GM19025 (cell line): ENCODE measurements around the gene FARS2.
A peak's percentile ranks its signal among the peaks of the same experiment; 100 is the strongest.

ENCODE experiments used
- ATAC-seq: cut with Tn5 transposase; IDR thresholded peaks from one replicate; pipeline ENCODE4 v1.9.1; 2021; ENCODE audit warnings: mild to moderate bottlenecking, low read depth, moderate library complexity; ENCODE audit not compliant: unreplicated experiment

The FARS2 gene

GRCh38 chr6:5316951-5317350 is 55.6 kb downstream of the FARS2 start:
- no peak for ATAC-seq

- no peak for ATAC-seq
These were observed 57.4 kb downstream of the FARS2 start for GRCh38 chr6:5318617-5319272.

GRCh38 chr6:5323979-5324378 is 62.7 kb downstream of the FARS2 start:
- no peak for ATAC-seq

GRCh38 chr6:5325173-5325572 is 63.9 kb downstream of the FARS2 start:
- no peak for ATAC-seq

- no peak for ATAC-seq
These were observed 64.8 kb downstream of the FARS2 start for GRCh38 chr6:5326022-5326641.

- ATAC-seq, result no peak
These were observed 67.5 kb downstream of the FARS2 start for GRCh38 chr6:5328800-5329199.

- no peak for ATAC-seq
These were observed 70.6 kb downstream of the FARS2 start for GRCh38 chr6:5331845-5332442.

- no peak for ATAC-seq
These were observed 72.3 kb downstream of the FARS2 start for GRCh38 chr6:5333658-5334057.

GRCh38 chr6:5334341-5334740 is 73.0 kb downstream of the FARS2 start:
- ATAC-seq, result no peak

- ATAC-seq, result no peak
These were observed 73.7 kb downstream of the FARS2 start for GRCh38 chr6:5335020-5335419.

GRCh38 chr6:5337573-5337972 is 76.3 kb downstream of the FARS2 start:
- ATAC-seq, result no peak

GRCh38 chr6:5338177-5338960 is 77.1 kb downstream of the FARS2 start:
- ATAC-seq, result peak; percentile 43

- ATAC-seq, result no peak
These were observed 78.5 kb downstream of the FARS2 start for GRCh38 chr6:5339786-5340185.

GRCh38 chr6:5341845-5342244 is 80.5 kb downstream of the FARS2 start:
- ATAC-seq, result no peak

GRCh38 chr6:5343998-5344397 is 82.7 kb downstream of the FARS2 start:
- ATAC-seq, result no peak

- no peak for ATAC-seq
These were observed 84.0 kb downstream of the FARS2 start for GRCh38 chr6:5345324-5345723.

- no peak for ATAC-seq
These were observed 90.4 kb downstream of the FARS2 start for GRCh38 chr6:5351552-5352210.

- no peak for ATAC-seq
These were observed 92.7 kb downstream of the FARS2 start for GRCh38 chr6:5353971-5354370.

GRCh38 chr6:5357486-5357885 is 96.2 kb downstream of the FARS2 start:
- ATAC-seq, result no peak

GRCh38 chr6:5359417-5359816 is 98.1 kb downstream of the FARS2 start:
- no peak for ATAC-seq

GRCh38 chr6:5361396-5361795 is 100.1 kb downstream of the FARS2 start:
- no peak for ATAC-seq
